Uterus (tissue), 4 donors: ENCODE data around the gene DLST. TPM values are rescaled to one million over a fixed set of nuclear protein-coding genes. Genes with fewer than 3 reads are reported as not detected.

Experiments
- DNase-seq, 2 donors: peaks; one replicate each; pipeline ENCODE4 v3.0.0-alpha.2; 2019 to 2020
- H3K27ac ChIP-seq, 2 donors: fragments of 200-600 bp; sonication (generic); 1 replicate in 1 of 2; 2 replicates in 1 of 2; pipeline ENCODE4 v1.5.1; 2016 to 2018
- H3K27me3 ChIP-seq, 2 donors: fragments of 200-600 bp; sonication (generic); one replicate each; pipeline ENCODE4 v1.5.1; 2018 to 2019; ENCODE audit warnings: control low read depth in 1 of 2
- H3K36me3 ChIP-seq, 2 donors: fragments of 200-600 bp; sonication (generic); one replicate each; pipeline ENCODE4 v1.5.1; 2019; ENCODE audit warnings: control low read depth in 1 of 2
- H3K4me1 ChIP-seq, 2 donors: fragments of 200-600 bp; sonication (generic); one replicate each; pipeline ENCODE4 v1.5.1; 2018 to 2019; ENCODE audit warnings: control low read depth in 1 of 2
- H3K4me3 ChIP-seq, 2 donors: fragments of 200-600 bp; sonication (generic); 1 replicate in 1 of 2; 2 replicates in 1 of 2; pipeline ENCODE4 v1.5.1; 2018 to 2019; ENCODE audit warnings: mild to moderate bottlenecking in 1 of 2
- H3K9me3 ChIP-seq, 2 donors: fragments of 200-600 bp; sonication (generic); one replicate each; pipeline ENCODE4 v1.5.1; 2019; ENCODE audit warnings: control low read depth in 1 of 2
- POLR2A ChIP-seq, 2 donors: fragments of 450-650 bp; IDR thresholded peaks; one replicate each; pipeline ENCODE4 v1.6.1; 2016; ENCODE audit warnings: antibody characterized with exemption in 2 of 2, mild to moderate bottlenecking in 1 of 2, moderate library complexity in 1 of 2
- intact Hi-C: fragments of 100-400 bp; cut with DNase I; formaldehyde crosslinking; loops from one replicate; pipeline ENCODE4 v1.15.1; 2023; ENCODE audit warnings: low total_unique reads
- total RNA-seq, 4 donors: library from RNA; depleted of rRNA in 3 of 4; stranded (reverse); fragments of >200 nt in 3 of 4; gene quantifications; one replicate each; pipeline versions ENCODE4 v1.1.0 to v1.2.4, GENCODE V29; 2014 to 2023
- TF ChIP-seq, protein P1 (sequence below), 4 experiments: fragments of 200-600 bp in 2 of 4; fragments of 450-650 bp in 2 of 4; sonication (generic) in 2 of 4; IDR thresholded peaks; one replicate each; pipeline ENCODE4 v1.5.1; 2016 to 2019; ENCODE audit warnings: antibody characterized with exemption in 4 of 4, mild to moderate bottlenecking in 2 of 4, moderate library complexity in 1 of 4
- donor health status: DM: yes; HTN: yes; CAD: no.

The DLST gene
- total RNA-seq, result 10 to 100 TPM; 31.8 to 77.2 (median 62.7) TPM

DNA sequence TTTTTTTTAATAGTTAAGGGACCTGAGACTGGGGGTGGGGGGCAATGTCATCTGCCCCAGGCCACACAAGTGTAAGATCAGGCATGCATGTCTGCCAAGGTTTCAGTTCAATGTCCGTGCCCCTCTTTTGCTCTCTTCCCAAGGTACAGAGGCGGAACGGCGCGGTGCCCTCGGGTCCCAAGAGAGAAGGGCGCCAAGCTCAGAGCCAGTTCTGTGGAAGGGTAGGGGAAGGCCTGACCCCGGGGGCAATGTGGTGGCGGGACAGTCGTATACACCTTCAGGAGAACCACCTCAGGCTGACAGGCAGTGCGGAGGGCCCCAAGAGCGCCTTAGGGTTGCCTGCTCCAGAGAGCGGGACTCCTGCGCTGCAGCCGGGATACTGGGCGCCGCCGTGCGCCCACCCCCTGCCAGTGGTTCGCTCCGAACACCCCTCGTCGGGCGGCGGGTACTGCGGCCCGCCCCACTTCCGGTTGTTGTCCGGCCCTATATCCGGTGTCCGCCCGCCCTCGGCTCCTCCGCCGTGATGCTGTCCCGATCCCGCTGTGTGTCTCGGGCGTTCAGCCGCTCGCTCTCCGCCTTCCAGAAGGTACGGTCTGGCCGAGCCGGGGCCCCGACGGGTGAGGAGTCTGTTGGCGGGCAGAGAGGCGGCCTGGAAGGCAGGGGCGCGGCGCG lies at the start of gene DLST:
Gene DLST, plus strand, starts transcription at position 486 of the 672 bp plus-strand sequence. Its CDS starts 38 bp downstream, at position 524.
- peak; percentile 80 to 88 for DNase-seq

DNA sequence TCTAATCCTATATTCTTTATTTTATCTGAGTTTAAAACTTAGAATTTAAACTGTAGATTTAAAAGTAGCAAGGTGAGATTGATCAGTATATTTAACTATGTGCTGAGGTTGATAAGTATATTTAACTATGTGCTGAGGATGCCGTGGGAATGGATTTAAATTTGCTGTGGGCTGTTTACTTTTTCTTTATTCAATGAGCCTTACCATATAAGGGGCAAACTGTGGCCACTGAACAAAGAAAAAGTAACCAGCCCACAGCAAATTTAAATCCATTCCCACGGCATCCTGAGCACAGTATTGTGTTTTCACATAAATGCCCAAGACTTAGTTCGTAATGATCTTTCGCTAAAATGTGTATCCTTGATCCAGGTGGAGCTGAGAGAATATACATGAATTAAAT lies 48.9 kb upstream of the DLST start:
- no peaks in the 10 kb centered on the region for H3K4me1 ChIP-seq
- TF ChIP-seq POLR2A (IDR thresholded peaks at IDR 0.05), result no peak
- TF ChIP-seq, protein P1, sequence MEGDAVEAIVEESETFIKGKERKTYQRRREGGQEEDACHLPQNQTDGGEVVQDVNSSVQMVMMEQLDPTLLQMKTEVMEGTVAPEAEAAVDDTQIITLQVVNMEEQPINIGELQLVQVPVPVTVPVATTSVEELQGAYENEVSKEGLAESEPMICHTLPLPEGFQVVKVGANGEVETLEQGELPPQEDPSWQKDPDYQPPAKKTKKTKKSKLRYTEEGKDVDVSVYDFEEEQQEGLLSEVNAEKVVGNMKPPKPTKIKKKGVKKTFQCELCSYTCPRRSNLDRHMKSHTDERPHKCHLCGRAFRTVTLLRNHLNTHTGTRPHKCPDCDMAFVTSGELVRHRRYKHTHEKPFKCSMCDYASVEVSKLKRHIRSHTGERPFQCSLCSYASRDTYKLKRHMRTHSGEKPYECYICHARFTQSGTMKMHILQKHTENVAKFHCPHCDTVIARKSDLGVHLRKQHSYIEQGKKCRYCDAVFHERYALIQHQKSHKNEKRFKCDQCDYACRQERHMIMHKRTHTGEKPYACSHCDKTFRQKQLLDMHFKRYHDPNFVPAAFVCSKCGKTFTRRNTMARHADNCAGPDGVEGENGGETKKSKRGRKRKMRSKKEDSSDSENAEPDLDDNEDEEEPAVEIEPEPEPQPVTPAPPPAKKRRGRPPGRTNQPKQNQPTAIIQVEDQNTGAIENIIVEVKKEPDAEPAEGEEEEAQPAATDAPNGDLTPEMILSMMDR (IDR thresholded peaks at IDR 0.05), result no peak
- no peak for DNase-seq
- no peaks in the 10 kb centered on the region for H3K9me3 ChIP-seq
- H3K36me3 ChIP-seq, result no peaks in the 10 kb centered on the region
- H3K27me3 ChIP-seq, result no peaks in the 10 kb centered on the region
- intact Hi-C loops, result no loop called here
- no peak overlapping the region for H3K27ac ChIP-seq
- no peak overlapping the region for H3K4me3 ChIP-seq

More for the DNA sequence above, at the start of gene DLST:
- H3K9me3 ChIP-seq, result no peaks in the 10 kb centered on the region
- peak within 1 kb of the TSS; percentile 73 to 99 for H3K4me3 ChIP-seq
- peak within 1 kb of the TSS; percentile 92 to 97 for H3K27ac ChIP-seq
- no peaks in the 10 kb centered on the region for H3K36me3 ChIP-seq
- no peaks in the 10 kb centered on the region for H3K27me3 ChIP-seq
- TF ChIP-seq, protein P1 (IDR thresholded peaks at IDR 0.05), result peak in 1 of 4 experiments; percentile 30
- peak; percentile 52 to 87 for TF ChIP-seq POLR2A (IDR thresholded peaks at IDR 0.05)
- H3K4me1 ChIP-seq, result peaks cover 8 to 9% of the 10 kb centered on the region in 2 donors
- intact Hi-C loops, result no loop called here

DNA sequence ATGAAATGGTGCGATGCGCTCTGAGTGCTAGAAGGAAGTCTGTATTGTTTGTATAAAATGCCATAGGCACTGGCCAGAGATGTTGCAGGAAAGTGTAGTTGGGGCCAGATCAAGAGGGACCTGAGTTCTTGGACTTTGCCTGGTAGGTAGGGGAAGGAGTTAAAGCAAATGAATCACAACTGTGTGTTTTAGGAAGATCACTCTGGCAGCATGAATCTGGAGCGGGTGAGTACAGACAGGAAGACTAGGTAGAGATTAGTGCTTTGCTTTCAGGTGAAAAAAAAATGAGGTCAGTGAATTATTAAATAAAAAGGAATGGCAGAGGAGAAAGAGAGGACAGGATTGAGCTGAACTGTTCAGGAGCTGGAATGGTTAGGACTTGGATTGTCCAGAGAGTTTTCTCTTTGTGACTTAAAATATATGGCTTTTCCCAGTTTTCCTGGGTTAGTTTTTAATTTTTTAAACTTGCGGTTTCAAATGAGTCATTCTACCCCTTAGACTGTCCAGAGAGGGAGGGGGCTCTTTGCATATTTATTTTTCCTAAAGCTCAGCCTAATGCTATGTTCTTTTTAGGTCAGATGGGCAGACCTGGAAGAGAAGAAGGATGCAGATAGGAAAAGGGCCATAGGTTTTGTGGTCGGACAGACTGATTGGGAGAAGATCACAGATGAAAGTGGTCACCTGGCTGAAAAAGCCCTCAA lies 46.9 kb upstream of the DLST start:
- Histone ChIP-seq H3K27ac (no peak overlapping the region), H3K27me3 (no peaks in the 10 kb centered on the region), H3K9me3 (no peaks in the 10 kb centered on the region), H3K4me3 (no peak overlapping the region), H3K36me3 (no peaks in the 10 kb centered on the region), H3K4me1 (no peaks in the 10 kb centered on the region)
- no peak for DNase-seq
- intact Hi-C loops, result no loop called here
- TF ChIP-seq, protein P1 (IDR thresholded peaks at IDR 0.05), result no peak
- TF ChIP-seq POLR2A (IDR thresholded peaks at IDR 0.05), result no peak

DNA sequence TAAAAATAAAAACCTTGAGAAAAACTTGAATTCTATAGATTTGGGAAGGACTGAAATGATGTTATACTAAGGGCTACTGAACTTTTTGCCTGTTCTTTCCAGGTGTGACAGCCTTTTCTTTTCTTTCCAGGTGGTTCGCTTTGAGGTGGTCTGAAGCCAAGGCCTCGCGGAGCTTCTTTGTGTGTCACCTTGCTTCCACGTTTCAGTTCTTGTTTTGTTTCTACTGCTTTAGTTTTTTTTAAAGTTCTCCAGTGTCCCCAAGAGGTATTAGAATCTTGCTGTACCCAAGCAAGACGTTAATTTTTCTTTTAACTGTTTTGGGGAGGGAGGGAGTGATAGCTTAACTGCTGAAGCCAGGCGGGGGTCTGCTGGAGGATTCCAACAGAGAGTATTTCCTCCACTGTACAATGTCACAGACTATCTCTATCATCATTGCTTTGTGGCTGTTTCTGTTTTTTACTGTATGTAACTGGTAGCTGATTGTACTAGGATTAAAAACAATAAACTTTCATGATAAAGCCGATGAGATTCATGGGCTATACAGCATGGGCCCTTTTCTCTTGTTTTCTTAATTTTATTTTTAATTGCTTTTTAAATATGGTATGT lies 46.0 kb upstream of the DLST start:
- no peak overlapping the region for H3K27ac ChIP-seq
- H3K9me3 ChIP-seq, result no peaks in the 10 kb centered on the region

More for the DNA sequence above, 46.0 kb upstream of the DLST start:
- Histone ChIP-seq H3K27me3 (no peaks in the 10 kb centered on the region), H3K4me3 (no peak overlapping the region), H3K36me3 (no peaks in the 10 kb centered on the region), H3K4me1 (no peaks in the 10 kb centered on the region)
- TF ChIP-seq, protein P1 (IDR thresholded peaks at IDR 0.05), result no peak
- TF ChIP-seq POLR2A (IDR thresholded peaks at IDR 0.05), result no peak
- no peak for DNase-seq
- intact Hi-C loops, result no loop called here
